ENCODE results near the gene BMP7. TPM values are rescaled to one million over a fixed set of nuclear protein-coding genes. Genes with fewer than 3 reads are reported as not detected.

The BMP7 gene
- total and polyA plus RNA-seq, 2 experiments from 2014 or later: not detected

- no peak for DNase-seq
- H3K9ac ChIP-seq: no peak overlapping the region
- H3K79me2 ChIP-seq (ENCODE audit: insufficient read depth): no peaks in the 10 kb centered on the region
- H3K4me1 ChIP-seq (ENCODE audit: insufficient read depth): peaks cover 5% of the 10 kb centered on the region; the same call in 1 of the 2 replicates
- in situ Hi-C loops (cut with MboI): no loop called here
- no peak overlapping the region for H2AFZ ChIP-seq
- no peak overlapping the region for H3K4me2 ChIP-seq (ENCODE audit: unreplicated experiment)
- no peaks in the 10 kb centered on the region for H3K36me3 ChIP-seq (ENCODE audit: low read depth)
- H4K20me1 ChIP-seq (ENCODE audit: insufficient read depth): no peaks in the 10 kb centered on the region
- TF ChIP-seq EZH2 (IDR thresholded peaks at IDR 0.05; ENCODE audit: insufficient read depth, poor library complexity, severe bottlenecking) (no peak), EZH2phosphoT487 (IDR thresholded peaks at IDR 0.05; ENCODE audit: insufficient read depth, low read depth) (no peak)
- H3K27ac ChIP-seq: no peak overlapping the region
- no peaks in the 10 kb centered on the region for H3K9me3 ChIP-seq (ENCODE audit: low read depth)
- WGBS, 2 experiments (ENCODE audit: low coverage in 1 of 2, low lambda C conversion rate in 2 of 2, missing lambda C conversion rate in 2 of 2): 88 to 93% methylated on average over 8 of the region's 8 CpGs
- 0 out of 2 replicates have a peak, but pooled peaks cover 5% of the 10 kb centered on the region for H3F3A ChIP-seq (ENCODE audit: insufficient read depth)
- H3K27me3 ChIP-seq (replicated peaks; ENCODE audit: insufficient read depth): peaks cover 36% of the 10 kb centered on the region
- no peak overlapping the region for H3K4me3 ChIP-seq
- H3K9me2 ChIP-seq (ENCODE audit: insufficient read depth): no peaks in the 10 kb centered on the region
These were observed 52.0 kb downstream of the BMP7 start for GRCh38 chr20:57214427-57214826.

DNA sequence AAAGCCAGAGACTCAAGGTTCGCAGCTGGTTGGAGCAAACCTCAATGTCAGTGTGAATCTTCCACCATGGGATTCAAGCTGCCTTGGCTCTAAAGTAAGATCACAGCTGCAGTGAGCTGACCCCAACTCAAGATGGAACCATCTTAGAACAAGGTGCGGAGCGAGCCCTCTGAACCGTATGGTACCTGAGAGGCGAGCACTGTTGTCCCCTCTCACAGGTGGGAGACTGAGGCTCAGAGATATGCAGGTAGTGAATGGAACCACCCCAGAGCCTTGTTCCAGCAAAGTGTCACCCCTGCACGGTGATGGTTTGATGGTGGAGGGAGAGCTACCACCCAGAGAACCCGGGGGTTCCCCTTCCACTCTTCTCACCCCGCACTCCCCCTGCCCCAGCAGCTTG lies 52.5 kb downstream of the BMP7 start:
- DNase-seq: no peak
- Histone ChIP-seq H3K36me3 (ENCODE audit: low read depth) (no peaks in the 10 kb centered on the region), H3K9ac (no peak overlapping the region), H3K9me2 (ENCODE audit: insufficient read depth) (no peaks in the 10 kb centered on the region), H3K9me3 (ENCODE audit: low read depth) (no peaks in the 10 kb centered on the region), H3K4me3 (no peak overlapping the region), H3K4me1 (ENCODE audit: insufficient read depth) (peaks cover 5% of the 10 kb centered on the region; the same call in 1 of the 2 replicates), H3K79me2 (ENCODE audit: insufficient read depth) (no peaks in the 10 kb centered on the region), H2AFZ (no peak overlapping the region), H3K4me2 (ENCODE audit: unreplicated experiment) (no peak overlapping the region), H4K20me1 (ENCODE audit: insufficient read depth) (no peaks in the 10 kb centered on the region), H3K27ac (no peak overlapping the region), H3K27me3 (replicated peaks; ENCODE audit: insufficient read depth) (peaks cover 36% of the 10 kb centered on the region), H3F3A (ENCODE audit: insufficient read depth) (0 out of 2 replicates have a peak, but pooled peaks cover 5% of the 10 kb centered on the region)
- in situ Hi-C loops (cut with MboI): no loop called here
- TF ChIP-seq EZH2 (IDR thresholded peaks at IDR 0.05; ENCODE audit: insufficient read depth, poor library complexity, severe bottlenecking) (no peak), EZH2phosphoT487 (IDR thresholded peaks at IDR 0.05; ENCODE audit: insufficient read depth, low read depth) (no peak)
- WGBS, 2 experiments (ENCODE audit: low coverage in 1 of 2, low lambda C conversion rate in 2 of 2, missing lambda C conversion rate in 2 of 2): 75 to 79% methylated on average over 8 of the region's 8 CpGs

DNA sequence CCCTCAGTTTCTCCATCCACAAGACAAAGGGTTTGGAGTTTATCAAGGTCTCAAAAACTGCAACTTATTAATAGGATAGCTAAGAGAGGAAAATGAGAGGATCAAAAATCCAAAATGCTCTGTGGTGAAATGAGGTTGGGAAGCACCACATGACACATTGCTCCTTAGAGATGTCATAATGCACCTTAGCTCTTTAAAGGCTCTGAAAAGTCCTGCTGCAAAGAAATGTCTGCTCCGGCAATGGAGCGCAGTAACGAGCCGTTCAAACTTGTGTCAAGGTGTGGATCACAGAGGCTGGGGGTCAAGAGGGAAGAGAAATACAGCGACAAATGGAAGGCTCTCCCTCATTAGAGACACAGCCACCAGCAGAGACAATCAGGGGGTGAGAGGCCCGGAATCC lies 53.1 kb downstream of the BMP7 start:
- DNase-seq: no peak
- H3K36me3 ChIP-seq (ENCODE audit: low read depth): no peaks in the 10 kb centered on the region
- peaks cover 36% of the 10 kb centered on the region for H3K27me3 ChIP-seq (replicated peaks; ENCODE audit: insufficient read depth)
- no peak overlapping the region for H3K4me3 ChIP-seq
- TF ChIP-seq EZH2phosphoT487 (IDR thresholded peaks at IDR 0.05; ENCODE audit: insufficient read depth, low read depth) (no peak), EZH2 (IDR thresholded peaks at IDR 0.05; ENCODE audit: insufficient read depth, poor library complexity, severe bottlenecking) (no peak)
- no peak overlapping the region for H2AFZ ChIP-seq
- H3K9ac ChIP-seq: no peak overlapping the region
- no peaks in the 10 kb centered on the region for H3K9me3 ChIP-seq (ENCODE audit: low read depth)
- no peaks in the 10 kb centered on the region for H3K9me2 ChIP-seq (ENCODE audit: insufficient read depth)
- no peaks in the 10 kb centered on the region for H3K79me2 ChIP-seq (ENCODE audit: insufficient read depth)
- H3K4me1 ChIP-seq (ENCODE audit: insufficient read depth): peaks cover 5% of the 10 kb centered on the region; the same call in 1 of the 2 replicates
- no peak overlapping the region for H3K27ac ChIP-seq
- 84 to 86% methylated on average over 6 of the region's 6 CpGs for WGBS, 2 experiments (ENCODE audit: low coverage in 1 of 2, low lambda C conversion rate in 2 of 2, missing lambda C conversion rate in 2 of 2)
- H3K4me2 ChIP-seq (ENCODE audit: unreplicated experiment): no peak overlapping the region
- no peaks in the 10 kb centered on the region for H4K20me1 ChIP-seq (ENCODE audit: insufficient read depth)
- in situ Hi-C loops (cut with MboI): no loop called here
- 0 out of 2 replicates have a peak, but pooled peaks cover 5% of the 10 kb centered on the region for H3F3A ChIP-seq (ENCODE audit: insufficient read depth)

- 17 to 20% methylated on average over 22 to 23 of the region's 23 CpGs for WGBS, 2 experiments (ENCODE audit: low coverage in 1 of 2, low lambda C conversion rate in 2 of 2, missing lambda C conversion rate in 2 of 2)
- in situ Hi-C loops (cut with MboI): no loop called here
These were observed 53.7 kb downstream of the BMP7 start for GRCh38 chr20:57212534-57213276.

More at GRCh38 chr20:57212534-57213276, 53.7 kb downstream of the BMP7 start:
- Histone ChIP-seq H3K9ac (peak overlapping the region; percentile 27; the same call in 1 of the 2 replicates), H2AFZ (no peak overlapping the region), H3K4me3 (no peak overlapping the region), H4K20me1 (ENCODE audit: insufficient read depth) (no peaks in the 10 kb centered on the region), H3K36me3 (ENCODE audit: low read depth) (no peaks in the 10 kb centered on the region), H3K9me3 (ENCODE audit: low read depth) (no peaks in the 10 kb centered on the region), H3K4me1 (ENCODE audit: insufficient read depth) (peaks cover 5% of the 10 kb centered on the region; the same call in 1 of the 2 replicates), H3K27ac (no peak overlapping the region), H3K4me2 (ENCODE audit: unreplicated experiment) (peak overlapping the region; percentile 48), H3K79me2 (ENCODE audit: insufficient read depth) (no peaks in the 10 kb centered on the region), H3F3A (ENCODE audit: insufficient read depth) (0 out of 2 replicates have a peak, but pooled peaks cover 5% of the 10 kb centered on the region), H3K9me2 (ENCODE audit: insufficient read depth) (no peaks in the 10 kb centered on the region), H3K27me3 (replicated peaks; ENCODE audit: insufficient read depth) (peaks cover 33% of the 10 kb centered on the region)
- no peak for TF ChIP-seq EZH2 (IDR thresholded peaks at IDR 0.05; ENCODE audit: insufficient read depth, poor library complexity, severe bottlenecking)
- TF ChIP-seq EZH2phosphoT487 (IDR thresholded peaks at IDR 0.05; ENCODE audit: insufficient read depth, low read depth): no peak
- DNase-seq: peak; percentile 98
